NCI-H510A treated with DMSO at 0.1 percent for 48 hours (cell line): ENCODE results near the gene NUP88.
"Not testable (repeated sequence)": the region's sequence is repeated elsewhere in the genome, so short reads cannot be mapped to it uniquely, and the experiment has no call there.

Experiments used
- DNase-seq: peaks from one replicate; lab custom pipeline; 2025; lab: John Stamatoyannopoulos, UW

NUP88 gene

DNA sequence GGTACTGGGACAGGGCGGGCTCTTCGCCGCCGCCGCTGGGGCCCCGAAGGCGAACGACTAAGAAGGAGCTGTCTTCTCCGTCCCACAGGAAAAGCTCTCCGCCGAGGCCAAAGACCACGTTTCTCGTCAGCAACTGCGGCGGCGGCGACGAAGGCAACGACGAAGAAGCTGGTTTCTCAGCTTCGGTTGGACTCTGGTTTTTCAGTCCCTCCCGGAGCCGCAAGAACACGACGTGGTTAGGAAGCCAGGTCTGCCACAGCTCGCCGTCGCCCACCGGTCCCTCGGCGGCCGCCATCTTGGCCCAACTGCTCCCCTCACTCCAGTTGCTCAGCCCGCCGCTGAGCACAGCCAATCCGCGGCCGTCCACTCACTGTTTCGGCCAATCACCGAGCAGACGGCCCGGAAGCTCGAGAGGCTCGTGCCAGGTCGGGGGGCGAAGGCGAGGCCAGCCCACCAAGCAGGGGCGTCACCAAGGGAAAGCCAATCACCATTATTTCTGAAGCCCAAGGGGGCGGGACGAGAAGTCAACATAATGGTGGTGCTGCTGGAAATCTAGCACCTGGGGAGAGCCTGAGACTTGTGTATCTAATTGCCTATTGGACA, at the start of gene NUP88:
NUP88 (minus strand) TSS at position 307 of the 603 bp plus-strand sequence; CDS start at position 295, 12 bp downstream.
- peak; percentile 98 for DNase-seq

DNA sequence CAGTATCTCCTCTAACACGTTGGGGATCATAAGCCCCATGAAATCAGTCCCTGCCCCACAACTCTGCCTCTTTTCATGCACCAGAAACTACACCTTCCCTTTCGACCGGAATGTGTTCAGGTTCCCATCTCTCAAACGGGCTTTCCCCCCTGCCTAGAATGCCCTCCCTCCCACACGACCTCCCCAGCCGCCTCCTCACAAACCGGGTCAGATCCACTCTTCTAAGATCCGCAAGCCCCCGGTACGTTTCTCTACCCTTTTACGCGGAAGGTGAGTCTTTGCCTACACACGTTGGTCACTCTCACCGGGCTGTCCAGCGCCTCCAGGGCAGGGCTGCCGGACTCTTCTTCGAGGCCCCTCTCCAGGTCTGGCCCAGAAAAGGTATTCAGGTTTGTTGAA, 48.6 kb upstream of the NUP88 start:
- no peak for DNase-seq

DNA sequence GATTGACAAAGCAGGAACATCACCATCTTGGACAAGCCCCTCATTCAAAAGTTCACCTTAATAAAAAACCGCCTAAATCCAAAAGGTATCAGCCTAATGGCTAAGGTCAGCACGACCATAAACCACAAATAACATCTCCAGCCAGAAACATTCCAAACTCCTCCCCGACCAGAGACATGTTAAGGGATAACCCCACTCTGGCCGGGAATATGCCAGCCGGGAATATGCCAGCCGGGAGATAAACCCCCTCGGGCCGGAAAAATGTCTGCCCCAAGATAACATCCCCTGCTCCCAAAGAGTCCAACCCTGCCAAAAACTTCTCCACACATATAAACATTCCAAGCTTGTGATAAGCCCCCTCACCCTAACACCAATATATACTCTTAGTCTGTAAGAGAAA, 48.0 kb upstream of the NUP88 start:
- DNase-seq = no peak

DNA sequence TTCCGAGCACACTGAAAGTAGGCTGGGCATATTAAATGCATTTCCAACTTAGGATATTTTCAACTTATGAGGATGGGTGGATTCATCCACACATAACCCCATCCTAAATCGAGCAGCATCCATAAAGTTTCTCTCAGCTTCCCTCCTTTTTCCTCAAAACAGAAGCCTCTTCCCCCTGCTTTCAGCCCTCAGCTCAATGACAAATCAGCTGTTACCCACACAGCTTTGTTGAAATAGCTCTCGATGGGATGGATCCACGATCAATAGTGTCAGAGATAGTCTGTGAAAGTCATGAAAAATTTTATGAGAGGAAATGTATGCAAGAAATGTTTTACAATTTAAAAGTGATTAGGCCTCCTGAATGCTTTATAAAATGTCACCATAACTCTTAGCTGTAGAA, 46.8 kb upstream of the NUP88 start:
- no peak for DNase-seq

DNA sequence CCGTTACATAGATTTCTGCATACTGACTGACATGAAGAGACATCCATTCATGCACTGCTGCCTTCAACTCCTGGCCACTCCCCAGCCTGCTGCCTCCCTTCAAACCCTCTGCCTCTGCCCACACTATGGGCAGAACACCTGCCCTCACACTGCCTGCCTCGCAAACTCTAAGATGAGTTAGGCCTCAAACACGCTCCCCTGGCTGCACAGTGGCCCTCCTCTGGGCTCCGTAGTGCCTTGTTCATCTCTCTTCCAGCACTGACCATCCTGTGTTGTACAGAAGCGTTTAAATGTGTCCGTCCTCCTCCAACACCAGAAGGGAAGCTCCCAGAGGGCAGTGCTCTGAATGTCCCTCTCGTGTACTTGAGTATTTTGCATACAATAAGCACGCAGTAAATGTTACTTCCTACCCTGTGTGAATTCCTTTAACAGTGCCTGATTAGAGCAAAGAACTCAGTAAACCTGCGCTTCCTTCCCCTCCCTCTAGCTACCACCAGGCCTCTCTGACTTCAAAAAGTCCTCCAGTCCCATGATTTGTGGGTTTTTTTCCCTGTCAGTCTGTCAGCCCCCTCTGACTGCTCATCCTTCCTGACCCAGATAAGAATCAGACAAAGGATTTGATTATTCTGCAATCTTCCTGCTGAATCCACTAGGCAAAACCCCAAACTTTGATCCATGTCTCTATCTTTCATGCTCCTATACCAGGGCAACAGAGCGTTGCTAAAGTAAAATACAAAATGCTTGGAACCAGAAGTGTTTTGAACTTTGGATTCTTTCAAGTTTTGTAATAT, 45.5 kb upstream of the NUP88 start:
- no peak for DNase-seq

DNA sequence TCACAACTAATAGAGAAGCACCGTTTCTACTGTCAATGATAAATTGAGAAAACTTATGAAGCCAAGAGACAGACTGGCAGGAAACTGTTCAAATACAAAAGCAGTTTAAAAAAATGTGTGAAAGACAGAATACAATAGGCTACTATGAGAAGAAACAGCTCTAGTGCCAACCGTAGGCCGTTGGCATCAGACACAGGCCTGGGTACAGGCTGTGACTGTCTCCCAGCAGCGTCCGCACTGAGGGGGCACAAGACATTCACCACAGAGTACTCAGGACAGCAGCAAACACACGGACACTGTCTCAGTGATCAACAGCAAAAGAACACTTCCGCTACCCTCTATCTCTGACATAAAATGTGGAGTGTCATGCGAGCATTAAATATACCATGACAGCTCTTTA, 27.3 kb upstream of the NUP88 start:
- DNase-seq = no peak

DNA sequence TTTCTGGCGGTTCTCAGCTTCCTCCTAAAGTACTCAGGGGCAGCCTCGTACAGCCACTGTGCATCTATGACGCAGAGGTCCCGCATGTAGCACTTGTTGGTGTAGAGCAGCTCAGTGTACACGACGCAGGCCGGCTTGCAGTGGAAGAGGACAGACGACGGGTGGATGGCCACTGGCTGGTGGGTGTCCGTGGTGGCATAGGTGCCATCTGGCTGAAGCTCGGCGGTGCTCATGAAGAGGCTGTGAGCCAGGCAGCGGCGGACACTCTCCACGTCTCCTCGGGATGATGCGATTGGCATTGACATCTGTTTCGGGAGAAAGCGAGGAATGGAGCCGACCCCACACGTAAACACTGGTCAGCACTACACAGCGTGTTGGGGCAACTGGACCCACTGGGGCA, 24.7 kb upstream of the NUP88 start:
- DNase-seq = no peak

DNA sequence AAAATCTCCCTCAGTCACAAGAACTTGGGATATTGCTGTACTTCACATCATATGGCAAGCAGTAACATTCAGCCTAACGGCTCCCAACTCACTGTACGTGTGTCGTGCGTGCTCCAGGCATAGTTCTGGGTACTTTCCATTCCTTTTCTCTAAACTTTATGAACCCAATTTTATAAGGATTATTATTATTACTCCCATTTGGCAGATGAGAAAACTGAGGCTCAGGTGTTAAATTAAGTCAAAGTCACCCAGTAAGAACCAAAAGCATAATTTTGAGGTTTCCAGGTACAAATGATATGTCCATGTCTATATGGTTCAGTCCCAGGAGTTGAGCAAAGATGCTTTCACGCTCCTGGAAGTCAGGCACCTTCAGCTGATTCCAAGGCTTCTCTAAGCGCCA, 24.3 kb upstream of the NUP88 start:
- DNase-seq = no peak

DNA sequence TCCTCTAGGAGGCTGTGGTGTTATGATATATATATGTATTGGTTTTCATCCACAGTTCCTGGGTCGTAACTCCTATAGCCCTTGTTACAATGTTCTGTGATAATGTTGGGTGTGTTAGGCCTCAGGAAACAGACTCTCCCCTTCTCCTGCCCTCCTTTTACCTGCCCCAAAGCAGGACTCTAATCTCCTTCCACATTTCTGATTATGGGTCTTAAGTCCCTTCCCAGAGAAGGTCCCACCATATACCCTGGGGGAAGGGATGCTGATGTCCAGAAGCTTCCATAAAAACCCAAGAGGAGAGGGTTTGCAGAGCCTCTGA, 19.9 kb upstream of the NUP88 start:
- DNase-seq = no peak

DNA sequence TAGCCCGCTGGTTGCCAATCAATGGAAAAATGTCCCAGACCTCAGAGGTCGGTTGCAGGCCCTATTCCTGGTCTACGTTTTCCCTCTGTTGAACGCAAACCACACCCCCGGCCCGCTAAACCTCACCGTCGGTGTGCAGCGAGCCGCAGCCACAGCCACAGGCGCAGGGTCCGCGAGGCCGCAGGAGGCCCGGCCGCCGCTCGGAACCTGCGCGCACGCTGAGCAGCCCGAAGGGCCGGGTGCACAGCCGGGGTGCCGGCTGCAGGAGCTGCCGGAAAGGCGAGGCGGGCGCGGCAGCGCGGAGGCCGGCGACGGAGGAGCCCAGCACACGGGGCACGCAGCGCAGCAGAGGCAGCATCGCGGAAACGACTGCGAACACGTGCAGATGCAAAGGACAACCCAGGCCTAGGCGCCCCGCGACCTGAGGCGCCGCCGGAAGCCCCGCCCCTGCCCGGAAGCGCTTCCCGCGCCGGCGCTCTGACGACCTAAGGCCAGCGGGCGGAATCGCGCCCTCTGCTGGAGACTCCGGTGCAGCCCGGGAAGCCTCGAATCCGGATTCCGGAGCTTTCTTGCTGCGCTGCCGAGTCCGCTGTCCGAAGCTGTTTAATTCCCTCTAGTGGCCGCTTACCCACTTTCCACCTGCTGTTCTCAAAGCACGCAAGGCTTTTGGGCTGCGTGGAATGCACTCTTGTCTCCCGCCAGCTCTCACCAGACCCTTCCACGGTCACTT, 19.4 kb upstream of the NUP88 start, which contains the start of gene C1QBP:
C1QBP (minus strand) TSS at position 440 of the 730 bp plus-strand sequence; CDS start at position 358, 82 bp downstream.
- peak; percentile 91 for DNase-seq

DNA sequence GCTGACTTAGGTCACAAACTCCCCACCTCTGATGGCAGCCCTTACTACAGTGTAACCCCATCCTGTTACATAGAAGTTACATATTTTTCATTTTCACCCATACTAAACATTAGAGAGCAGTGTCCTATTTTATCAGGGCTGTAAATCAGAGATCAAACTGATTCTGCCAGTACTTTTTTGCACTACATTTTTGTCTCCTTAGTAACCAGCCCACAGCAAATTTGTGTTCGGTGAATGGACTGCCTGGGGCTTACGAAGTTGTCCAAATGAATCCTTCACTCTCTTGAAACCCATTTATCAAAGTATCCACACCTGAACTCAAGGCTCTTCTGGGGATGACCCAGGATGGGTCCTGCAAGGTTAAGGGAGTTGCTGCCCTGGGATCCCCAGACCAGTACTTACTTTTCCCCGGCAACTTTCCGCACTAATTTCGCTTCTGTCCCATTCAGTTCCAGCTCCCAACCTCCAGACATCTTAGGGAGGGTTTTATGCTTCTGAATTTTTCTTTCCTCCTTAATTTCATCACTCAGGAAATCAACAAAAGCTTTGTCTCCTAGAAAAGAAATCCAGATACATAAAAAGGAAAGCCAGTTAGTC, 18.4 kb upstream of the NUP88 start:
- DNase-seq = no peak

DNA sequence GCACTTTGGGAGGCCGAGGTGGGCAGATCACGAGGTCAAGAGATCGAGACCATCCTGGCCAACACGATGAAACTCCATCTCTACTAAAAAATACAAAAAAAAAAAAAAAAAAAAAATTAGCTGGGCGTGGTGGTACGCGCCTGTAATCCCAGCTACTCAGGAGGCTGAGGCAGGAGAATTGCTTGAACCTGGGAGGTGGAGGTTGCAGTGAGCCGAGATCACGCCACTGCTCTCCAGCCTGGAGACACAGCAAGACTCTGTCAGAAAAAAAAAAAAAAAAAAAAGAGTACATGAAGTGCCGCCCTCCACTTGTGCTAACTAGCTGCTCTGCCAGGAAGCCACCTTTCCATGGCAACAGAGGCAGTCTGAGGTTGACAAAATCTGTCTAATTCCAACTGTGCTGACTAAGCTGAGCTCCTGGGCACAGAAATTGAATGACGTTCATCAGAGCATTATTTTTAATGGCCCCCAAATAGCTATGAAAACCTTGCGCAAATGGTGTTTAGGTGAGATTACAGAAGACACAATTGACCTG, 16.4 kb upstream of the NUP88 start:
- not testable (repeated sequence) for DNase-seq

DNA sequence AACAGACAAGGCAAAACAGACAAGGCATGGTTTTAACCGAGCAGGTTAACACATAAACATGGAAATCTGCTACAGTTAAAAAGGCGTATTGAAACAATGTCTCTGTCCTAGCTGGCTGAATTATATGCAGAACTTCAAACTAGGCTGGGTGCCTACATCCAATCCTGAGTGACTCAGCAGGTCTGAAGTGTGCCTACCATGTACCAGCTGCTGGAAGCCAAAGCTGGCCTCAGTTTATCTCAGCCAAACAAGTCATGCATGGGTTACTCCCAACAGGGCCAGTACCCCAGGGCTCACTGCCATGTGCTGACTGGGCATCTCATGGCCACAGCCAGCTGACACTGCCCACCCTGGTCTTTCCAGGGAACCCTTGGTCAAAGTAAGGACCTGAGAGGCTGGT, 15.5 kb upstream of the NUP88 start:
- DNase-seq = no peak

DNA sequence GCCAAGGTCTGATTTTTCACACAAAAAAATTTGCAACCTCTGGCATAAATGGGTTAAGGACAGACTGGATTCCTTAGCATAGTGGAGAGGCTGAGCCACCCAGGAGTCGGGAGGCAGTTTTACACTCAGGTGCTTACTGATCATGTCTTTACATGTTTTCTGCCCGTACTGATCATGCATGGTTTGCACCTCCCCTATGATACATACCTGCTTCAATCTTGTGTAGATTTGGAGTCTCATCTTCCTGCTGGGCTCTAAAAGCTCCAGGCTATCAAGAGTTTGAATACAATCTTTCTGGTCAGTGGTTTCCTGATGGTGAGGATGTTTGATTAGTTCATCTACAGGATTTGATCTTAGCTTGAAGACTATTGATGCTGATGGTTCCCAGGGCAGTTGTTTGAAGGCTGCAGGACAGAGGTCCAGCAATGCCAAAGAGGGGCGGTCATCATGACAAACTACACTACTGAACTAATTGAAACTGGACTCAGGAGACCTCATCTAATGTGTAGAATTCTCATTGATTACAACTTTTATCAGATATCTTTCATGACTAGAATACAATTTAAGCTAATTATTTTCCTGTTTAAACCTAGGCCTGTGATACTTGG, 12.6 kb upstream of the NUP88 start:
- no peak for DNase-seq

DNA sequence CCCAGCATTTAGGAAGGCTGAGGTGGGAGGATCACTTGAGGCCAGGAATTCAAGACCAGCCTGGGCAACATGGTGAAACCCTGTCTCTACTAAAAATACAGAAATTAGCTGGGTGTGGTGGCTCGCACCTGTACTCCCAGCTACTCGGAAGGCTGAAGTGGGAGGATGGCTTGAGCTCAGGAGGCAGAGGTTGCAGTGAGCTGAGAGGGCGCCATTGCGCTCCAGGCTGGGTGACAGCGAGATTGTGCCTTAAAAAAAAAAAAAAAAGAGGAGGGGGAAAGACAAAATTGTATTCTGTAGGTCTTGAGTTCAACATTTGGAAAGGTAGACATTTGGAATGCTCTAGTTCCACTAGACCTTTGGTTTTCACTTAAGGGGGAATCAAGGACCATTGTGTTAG, 11.8 kb upstream of the NUP88 start:
- DNase-seq = not testable (repeated sequence)

DNA sequence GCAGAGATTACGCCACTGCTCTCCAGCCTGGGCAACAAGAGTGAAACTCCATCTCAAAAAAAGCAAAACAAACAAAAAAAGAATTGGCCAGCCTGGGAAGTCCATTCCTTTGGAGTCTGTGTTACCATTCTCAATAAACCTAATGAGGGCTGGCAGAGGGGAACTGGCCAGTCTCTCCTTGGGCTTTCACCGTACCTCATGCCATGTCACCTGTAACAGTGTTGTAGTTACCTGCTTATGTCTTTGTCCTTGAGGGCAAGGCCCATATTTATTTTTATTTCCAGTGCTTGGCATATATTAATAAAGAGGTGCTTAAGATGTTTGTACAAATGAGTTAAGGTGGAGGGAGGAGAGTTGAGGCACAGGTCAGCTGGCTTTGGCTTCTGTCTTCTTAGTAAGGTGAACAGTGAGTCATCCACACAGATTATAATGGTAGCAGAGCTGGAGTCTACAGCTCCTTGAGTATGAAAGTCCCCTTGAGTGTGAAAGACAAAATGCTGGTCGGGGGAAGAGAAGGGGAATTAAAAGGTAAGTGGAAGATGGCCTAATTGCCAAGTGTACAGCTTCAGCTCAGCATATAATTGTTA, 11.0 kb upstream of the NUP88 start:
- DNase-seq = no peak

DNA sequence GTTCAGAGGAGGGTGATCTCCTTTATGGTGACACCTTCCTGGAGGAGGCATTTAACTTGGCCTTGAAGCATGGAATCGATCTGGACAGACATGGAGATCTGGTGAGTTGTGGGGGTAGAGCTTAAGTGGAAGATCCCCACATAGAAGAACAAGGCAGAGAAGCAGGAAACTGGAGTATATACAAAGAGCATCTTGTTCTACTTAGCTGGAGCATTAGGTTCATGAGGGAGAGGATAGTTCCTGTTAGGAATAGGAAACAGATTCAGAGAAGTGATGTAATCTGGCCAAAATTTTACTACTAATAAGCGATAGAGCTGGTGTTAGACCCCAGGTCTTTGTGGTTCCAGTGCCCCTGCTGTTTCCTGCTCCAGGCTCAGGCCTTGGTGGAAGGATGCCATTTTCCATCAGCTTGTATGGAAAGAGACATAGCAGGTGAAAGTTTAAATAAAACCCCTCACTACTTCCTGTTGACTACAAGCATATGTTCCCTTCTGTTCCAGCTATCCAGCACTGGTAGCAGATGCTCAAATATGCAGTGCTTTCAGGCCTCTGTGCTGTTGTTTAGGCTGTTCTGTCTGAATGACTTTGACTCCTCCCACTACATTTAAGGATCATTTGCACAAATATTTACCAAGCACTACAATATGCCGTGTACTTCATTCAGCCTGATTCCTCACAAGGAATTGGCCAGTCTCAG, 9.9 kb upstream of the NUP88 start:
- DNase-seq = peak; percentile 19

DNA sequence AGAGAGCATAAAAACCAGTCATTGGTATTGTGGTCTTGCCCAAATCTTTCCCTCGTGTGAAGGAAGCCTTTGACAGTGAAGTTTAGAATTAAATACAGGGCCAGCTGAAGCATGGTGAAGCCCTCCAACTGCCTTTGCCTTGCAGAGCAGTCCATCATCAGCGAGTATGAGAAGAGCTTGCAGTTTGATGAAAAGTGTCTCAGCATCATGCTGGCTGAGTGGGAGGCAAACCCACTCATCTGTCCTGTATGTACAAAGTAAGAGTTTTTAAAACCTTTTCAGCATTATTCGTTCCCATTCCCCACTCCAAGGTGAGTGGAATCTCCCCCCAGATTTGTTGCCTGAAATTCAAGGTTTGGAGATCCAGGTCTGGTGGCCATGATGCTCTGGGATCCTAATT, 6.4 kb upstream of the NUP88 start:
- DNase-seq = no peak

DNA sequence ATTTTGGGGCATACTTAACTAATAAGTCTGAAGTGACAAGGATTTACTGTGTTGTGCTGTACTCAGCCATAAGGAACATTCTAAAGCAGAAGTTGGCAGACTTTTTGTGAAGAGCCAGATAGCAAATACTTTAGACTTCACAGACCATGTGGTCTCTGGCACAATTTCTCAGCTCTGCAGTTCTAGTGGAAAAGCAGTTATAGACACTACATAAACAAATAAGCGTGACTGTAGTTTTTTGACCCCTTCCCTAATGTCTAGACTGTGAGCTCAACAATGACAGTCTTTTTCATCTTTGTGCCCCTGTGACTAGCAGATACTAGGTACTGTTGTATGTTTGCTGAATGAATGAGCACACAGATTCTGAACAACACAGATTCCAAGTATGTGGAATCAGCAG, 5.4 kb upstream of the NUP88 start:
- DNase-seq = no peak

DNA sequence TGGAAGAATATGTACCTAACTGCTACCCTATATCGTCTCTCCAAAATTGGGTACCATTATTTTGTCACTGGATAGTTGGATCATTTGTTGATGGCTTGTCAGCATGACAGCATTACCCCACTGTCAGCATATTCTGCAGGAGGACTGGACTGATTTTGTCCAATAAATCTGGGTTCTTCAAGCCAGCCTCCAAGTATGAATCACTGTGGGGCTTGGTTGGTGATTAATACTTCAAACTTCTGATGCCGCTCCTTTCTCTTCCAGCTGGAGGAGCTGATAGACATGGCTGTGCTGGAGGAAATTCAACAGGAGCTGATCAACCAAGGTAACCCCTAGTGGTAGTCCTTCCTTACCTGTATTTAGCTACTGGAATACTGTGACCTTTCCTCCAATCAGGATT, 3.0 kb upstream of the NUP88 start:
- DNase-seq = no peak
